ENCODE results near the gene ELK1.

- TF ChIP-seq CREB1 (IDR thresholded peaks at IDR 0.05; ENCODE audit: low read depth) (no peak), USF1 (IDR thresholded peaks at IDR 0.05) (no peak), EP300 (IDR thresholded peaks at IDR 0.05; ENCODE audit: borderline replicate concordance) (no peak), TAF1 (IDR thresholded peaks at IDR 0.05; ENCODE audit: low read depth) (no peak), REST (IDR thresholded peaks at IDR 0.05; ENCODE audit: low read depth) (no peak), ZBTB7A (IDR thresholded peaks at IDR 0.05; ENCODE audit: low read depth) (no peak), FOXM1 (IDR thresholded peaks at IDR 0.05; ENCODE audit: borderline replicate concordance, low read depth) (no peak), TEAD4 (IDR thresholded peaks at IDR 0.05) (no peak)
- TF ChIP-seq, protein P1, sequence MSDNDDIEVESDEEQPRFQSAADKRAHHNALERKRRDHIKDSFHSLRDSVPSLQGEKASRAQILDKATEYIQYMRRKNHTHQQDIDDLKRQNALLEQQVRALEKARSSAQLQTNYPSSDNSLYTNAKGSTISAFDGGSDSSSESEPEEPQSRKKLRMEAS (IDR thresholded peaks at IDR 0.05), result no peak
Measured at GRCh38 chrX:47593522-47593921, 56.8 kb downstream of the ELK1 start.
